Activated CD8-positive, alpha-beta memory T cell treated with anti-CD3 and anti-CD28 coated beads, Interleukin-2, amount 50 U/mL, for 48 hours (primary cell): ENCODE data around the gene ASB16.

Experiments used
- DNase-seq: peaks from one replicate; pipeline ENCODE4 v3.0.0-alpha.2; 2020

The ASB16 gene

DNA sequence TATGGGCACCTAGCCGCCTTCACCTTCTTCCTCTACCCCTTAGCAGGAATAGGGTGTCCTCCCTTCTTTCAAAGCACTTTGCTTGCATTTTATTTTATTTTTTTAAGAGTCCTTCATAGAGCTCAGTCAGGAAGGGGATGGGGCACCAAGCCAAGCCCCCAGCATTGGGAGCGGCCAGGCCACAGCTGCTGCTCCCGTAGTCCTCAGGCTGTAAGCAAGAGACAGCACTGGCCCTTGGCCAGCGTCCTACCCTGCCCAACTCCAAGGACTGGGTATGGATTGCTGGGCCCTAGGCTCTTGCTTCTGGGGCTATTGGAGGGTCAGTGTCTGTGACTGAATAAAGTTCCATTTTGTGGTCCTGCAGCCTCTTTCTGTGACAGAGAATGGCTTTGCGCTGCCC, 20.9 kb downstream of the ASB16 start:
- no peak for DNase-seq

DNA sequence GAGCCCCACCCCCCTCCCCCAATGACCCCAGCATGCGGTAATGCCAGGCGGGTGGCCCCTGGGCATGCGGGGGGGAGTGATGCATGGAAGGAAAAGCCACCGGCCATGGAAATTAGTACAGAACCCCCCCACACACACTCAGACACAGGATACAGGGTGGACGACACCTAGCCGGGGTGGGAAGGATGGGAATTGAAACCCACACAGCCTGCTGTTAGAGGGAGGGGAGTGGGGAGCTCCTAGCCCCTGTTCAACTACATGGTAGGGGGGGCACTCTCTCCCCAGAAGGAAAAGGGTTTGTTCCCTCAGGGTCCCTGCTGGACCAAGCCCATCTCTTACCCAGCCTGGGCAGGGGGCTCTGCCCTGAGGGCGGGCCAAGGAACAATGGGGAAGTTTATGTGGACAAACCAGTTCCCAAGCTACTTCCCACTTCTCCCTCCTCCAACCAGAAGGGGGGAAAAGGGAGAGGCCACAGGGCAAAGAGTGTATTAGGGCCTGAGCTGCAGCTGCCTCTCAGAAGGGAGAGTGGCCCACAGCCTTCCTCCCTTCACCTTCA, 21.5 kb downstream of the ASB16 start:
- DNase-seq: no peak

DNA sequence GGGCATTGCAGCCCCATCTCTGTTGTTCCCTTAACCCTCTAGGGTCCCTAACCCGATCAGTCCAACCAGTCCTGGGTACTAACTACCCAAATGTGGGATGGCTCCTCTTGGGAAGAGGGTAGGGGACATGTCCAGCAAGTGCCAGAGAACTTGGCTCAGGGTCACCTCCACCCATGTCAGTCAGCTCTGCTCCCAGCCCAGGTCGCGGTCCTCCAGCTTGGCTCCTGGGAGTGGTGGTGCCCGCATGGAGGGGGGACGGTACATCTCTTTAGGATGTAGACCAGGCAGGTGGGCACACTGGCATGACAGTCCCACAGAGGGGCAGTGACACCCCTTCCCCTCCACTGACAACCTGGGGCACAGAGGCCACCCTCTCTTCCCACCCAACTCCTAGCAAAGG, 22.2 kb downstream of the ASB16 start:
- no peak for DNase-seq

DNA sequence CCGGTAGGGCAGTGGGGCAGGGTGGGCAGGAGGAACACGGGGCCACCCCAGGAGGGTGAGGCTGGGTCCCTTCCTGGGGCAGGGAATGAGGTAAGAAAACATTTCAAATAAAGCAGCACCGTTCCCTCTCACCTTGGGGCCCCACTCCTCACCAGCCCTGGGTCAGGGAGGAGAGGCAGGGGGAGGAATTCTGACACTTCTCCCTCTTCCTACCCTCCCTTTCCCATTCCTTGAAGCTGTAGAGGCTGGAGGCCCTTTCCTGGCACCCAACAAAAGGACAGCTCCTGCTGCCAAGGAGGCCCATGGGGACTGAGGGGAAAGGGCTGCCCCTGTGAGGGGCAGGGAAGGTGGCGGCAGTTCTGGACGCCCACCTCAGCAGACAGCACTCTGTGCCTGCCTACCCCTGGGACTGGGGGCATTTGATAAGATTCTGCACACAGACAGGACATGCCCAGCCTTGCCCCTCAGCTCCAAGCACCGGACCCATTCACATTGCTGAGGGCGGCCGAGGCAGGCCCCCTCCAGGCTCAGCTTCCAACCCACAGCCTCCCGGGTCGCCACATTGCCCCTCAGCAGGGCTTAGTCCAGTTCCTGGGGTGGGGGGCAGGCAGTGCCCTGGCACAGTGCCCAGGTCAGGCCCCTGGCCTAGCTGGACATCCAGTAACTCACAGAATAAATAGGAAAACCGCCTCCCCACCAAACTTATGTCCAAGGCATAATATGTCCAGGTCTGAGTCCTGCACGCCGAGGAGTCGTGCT, 23.0 kb downstream of the ASB16 start:
- no peak for DNase-seq

DNA sequence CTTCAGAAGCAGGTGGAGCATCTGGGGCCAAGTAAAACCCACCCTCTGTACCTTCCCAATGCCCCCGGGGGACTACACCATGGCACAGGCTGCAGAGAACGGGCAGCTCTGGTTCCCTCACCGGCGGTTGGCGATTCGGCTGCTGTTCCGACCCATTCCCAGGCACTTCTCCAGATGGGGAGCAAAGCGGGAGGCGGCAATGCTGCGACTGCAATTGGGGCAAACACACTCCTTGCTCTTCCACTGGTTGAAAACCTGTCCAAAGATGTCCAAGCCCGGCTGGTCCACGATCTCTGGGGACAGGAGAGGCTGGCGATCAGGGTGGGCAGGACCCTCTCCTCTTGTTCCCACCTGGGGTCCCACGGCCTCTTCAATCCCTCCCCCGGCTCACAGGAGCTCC, 26.6 kb downstream of the ASB16 start:
- no peak for DNase-seq

DNA sequence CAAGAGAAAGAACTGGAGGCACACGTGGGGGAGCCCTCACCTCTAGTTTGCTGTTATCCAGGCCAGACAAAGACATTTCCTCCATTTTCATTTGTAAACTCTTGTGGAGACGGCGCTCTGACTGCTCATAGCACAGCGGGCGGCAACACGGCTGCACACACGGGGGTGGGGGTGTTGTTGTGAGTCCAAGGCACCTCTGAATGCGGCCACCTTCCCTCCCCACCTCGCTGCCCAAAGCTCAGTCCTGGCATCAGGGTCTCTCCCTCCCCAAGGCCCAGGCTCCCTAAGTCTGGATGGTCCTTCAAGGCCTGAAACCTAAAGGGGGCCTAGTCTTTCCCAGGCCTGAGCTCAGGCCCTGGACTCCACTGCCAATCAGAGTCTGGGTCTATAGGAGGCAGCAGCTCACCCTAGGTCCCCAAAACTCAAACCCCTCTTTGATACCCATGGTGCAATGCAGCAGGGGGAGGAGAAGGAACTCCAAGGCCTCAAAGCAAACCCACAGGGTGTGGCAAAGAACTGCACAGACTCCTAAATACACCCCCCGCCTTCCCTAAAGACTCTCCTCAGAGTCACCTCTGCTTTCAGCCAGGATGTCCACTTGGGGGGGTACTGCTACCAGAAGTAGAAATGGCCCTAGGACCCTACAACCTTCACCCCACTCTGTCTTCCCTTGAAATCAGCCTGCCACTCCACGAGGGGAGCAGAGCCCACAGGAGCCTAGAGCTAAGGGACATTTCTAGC, 27.6 kb downstream of the ASB16 start:
- DNase-seq: no peak

DNA sequence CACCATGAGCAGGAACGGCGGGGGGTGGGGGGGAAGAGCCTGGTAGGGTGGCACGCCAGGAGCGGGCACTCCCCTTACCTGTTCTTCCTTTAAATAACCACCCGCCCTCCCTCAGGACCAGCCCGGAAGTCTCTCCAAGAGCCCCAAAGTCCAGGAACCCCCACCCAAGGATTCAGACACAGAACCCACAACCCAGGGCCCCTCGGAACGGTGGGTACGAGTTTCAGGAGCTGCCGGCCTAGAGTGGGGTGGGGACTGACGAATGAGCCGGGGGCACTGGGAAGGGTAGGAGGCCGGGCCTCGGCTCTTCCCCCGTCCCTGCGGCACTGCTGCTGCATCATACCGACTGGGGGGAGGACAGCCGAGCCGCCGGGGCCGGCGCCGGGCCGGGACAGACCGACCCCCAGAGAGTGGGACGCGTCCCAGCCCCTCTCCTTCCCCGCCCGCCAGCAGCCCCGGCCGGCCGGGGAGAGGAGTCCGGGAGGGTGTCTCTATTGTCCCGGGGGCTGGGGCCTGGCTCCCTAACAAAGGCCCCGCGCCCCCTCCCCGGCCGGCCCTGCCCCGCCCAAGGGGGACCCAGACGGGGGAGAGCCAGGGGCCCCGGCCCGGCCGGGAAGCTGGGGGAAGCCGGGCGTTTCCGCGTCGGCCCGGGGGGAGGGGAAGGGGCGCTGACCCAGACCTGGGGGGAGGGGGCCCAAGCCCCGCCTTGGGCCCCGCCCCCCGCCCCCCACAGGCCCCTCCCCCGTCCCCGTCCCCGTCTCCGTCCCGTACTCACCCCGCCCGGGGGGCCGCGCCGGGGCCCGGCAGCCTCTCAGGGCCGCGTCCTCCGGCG, 28.4 kb downstream of the ASB16 start:
- DNase-seq: peak; percentile 75

DNA sequence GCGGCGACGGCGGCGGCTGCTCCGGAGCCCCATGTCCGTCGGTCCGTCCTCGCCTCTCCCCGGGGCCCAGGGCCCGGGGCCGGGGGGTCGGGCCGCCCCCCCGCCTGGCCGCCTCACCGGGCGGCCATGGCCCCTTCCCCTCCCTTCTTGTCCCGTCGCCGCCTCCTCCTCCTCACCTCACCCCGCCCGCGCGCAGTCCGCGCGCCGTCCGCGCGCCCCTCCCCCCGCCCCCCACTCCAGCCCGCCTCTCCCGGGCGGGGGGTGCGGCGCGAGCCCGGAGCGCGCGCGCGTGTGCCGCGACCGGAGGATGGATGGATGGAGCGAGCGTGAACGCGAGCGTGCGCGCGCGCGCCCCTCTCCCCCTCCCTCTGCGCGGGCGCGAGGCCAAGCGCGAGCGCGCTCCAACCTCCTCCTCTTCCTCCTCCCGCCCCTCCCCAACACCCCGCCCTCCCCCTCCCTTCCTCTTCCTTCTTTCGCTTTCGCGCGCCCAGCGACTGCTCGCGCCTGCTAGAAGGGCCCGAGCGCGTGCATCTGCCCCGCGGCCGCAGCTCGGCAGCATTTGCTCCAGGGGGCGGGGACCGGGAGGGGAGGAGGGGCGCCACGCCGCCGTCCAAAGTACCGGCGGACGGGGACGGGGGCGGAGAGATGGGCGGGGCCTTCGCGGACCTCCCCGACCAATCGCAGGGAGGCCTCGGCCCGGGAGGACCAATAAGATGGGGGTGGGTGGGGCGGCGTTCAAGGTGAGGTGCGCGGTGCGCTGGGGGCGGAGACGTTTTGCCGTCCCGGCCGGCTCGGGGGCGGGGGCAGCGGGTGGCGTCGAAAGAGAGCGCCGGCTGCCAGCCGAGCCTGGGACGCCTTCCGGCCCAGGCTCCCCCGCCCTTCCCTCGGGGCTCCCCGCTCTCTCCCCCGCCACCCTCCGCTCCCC, 29.3 kb downstream of the ASB16 start, which contains the start of gene ATXN7L3:
ATXN7L3 (minus strand) TSS at position 332 of the 925 bp plus-strand sequence. CDS start 1,814 bp downstream, outside the sequence.
- DNase-seq: peak; percentile 99

DNA sequence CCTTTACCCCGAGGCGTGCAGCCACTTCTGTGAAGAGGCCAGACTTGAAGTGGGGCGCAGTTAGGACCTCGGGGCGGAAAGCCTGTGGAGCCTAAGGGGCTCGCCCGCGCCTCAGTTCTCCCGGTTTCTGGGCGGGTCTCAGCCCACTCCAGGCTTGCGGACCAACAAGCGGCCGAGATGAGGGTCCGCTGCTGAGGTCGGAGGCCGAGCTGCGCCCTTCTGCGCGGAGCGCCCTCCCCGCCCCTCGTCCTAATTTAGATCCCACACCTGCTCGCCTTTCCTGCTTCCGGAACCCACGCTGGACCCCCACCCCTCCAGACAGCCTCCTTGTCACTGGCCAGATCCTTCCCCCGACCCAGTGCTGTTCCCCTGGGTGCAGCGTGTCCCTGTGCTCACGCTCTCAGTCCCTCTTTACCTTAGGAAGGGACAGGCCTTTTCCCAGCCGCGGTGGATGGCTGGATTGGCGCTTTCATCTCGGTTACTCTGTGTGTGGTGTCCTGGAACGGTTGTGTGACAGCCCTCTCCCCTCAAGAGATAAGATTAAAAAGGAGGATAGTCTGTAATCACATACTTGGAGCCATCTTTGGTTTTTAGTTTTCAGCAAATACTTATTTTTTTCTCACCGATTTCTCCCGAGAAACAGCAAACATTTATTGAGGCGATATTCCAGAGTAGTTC, 30.1 kb downstream of the ASB16 start:
- DNase-seq: no peak

DNA sequence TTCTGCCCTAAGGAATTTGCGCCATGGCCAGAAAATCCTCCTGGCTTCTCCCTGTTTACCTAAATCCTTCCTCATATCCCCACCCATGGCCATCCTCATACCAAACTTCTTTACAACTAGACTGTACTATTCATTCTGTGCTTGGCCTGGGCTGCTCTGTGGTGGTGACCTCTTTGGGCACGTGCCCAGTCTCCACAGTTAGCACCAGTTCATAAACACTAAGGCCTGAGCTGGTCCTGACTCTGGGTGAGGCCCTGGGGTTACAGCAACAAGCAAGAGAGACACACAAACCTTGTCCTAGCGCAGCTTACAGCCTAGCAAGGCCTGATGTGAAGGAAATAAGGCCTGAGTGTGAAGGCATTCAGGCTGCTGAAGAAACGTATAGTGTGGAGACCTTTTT, 32.3 kb downstream of the ASB16 start:
- no peak for DNase-seq

DNA sequence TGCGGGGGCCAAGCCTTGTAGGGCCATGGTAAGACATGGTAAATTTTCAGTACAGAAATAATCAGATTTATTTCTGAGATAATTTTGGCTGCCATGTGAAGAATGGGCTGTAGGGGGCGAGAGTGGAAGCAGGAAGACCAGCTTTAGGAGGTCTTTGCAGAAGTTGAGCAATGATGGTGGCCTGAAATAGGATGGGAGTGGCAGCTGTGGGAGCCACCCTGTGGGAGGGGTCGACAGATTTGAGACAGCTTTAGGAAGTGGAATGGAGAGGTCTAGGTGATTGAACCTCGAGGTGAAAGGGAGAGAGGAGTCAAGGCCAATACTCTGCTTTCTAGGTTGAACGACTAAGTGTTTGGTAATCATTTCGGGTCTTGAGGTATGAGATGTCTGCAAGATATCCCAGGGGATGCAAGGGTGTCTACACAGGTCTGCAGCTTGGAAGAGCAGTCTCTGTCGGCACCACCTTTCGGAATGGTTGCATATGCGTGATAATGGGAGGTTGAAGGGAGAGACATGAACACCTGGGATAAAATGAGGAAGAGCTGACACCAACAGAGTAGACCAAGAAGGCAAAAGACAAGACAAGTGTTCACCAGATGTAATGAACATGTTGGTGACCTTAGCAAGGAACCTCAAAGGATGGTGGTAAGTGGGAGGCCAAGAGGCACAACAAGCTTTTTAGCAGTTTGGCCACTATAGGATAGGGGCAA, 33.4 kb downstream of the ASB16 start:
- DNase-seq: peak; percentile 70

DNA sequence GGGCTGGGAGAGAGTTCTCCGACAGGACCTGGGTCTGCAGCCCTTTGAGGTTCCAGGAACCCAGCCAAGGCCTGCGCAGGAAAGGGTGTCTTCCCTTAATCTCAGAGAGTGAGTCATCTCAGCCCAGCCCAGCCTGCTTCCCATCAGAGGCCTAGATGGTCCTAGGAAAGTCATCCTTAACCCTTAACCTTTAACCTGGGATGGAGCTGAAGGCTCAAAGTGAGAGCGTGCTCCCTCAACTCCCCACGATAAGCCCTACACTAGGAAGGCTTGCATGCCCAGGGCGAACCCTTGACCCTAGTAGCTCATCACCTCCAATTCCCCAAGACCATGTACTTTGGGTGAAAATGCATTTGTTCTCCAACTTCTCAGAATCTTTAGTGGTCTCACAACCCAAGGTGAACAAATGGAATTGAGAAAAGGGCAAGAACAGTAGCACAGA, 34.0 kb downstream of the ASB16 start:
- DNase-seq: no peak

DNA sequence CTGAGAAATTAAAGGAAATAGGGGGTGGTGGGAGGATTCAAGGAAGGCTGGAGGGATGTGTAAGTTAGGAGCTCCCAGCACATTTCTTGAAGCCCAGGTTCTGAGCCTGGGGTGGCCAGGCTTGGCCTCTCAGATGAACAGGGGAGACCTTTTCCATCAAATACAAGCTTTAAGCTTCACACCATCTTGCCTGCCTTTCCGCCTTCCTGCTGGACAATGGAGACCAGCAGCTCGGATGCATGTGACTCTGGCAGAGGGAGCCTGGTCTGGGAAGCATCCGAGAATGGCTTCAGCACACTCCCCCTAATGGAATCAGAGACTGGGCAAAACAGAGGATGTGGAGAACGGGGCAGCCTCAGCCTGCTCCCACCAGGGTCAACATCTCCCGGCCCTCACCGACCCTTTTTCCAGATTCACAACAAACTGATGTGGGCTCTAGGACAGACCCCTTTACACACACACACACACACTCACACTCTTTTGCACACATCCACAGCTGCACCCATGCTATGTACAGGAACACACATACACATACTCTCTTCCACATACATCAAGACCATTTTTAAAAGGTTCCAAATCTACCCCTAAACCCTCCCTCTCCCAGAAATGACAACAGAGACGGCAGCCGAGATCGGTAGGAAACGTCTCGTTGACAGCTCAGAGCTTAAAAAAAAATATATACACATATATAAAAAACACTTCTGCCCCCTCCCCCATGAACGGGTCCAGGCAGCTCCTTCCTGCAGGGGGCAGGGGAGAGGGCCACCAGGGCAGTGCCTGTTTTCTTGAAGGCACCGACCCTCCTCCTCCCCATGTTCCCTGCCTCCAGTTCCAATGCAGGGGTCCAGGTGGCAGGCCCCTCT, 35.7 kb downstream of the ASB16 start:
- DNase-seq: no peak

DNA sequence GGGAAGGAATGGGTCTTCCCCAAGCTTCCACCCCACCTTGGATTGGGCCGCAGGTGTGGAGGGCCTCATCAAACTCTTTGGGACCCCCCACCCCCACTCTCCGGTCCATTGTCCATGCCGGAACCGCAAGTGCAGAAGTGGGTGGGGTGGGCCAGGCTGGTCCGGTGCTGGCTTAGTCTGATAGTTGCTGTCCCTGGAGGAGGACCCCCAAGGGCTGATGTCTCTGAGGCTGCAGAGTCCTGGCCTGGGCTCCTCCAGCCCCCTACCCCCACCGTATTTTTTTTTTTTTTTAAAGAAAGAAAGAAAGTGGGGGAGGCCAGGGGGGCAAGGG, 36.3 kb downstream of the ASB16 start:
- no peak for DNase-seq

DNA sequence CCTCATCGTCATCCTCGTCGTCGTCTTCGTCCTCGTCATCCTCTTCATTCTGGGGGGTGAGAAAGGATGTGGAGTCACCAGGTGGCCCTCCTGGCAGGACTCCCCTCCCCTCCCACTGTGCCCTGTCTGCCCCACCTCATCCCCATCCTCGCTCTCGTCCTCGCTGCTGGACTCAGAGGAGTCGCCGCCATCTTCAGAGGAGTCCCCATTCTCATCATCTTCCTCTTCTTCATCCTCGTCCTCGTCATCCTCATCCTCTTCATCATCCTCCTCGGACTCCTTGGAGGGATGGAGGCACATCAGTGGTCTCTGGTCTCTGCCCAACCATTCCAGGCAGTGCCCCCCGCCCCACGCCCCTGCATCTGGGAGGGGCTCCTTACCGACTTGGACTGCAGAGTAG, 36.8 kb downstream of the ASB16 start:
- DNase-seq: no peak

DNA sequence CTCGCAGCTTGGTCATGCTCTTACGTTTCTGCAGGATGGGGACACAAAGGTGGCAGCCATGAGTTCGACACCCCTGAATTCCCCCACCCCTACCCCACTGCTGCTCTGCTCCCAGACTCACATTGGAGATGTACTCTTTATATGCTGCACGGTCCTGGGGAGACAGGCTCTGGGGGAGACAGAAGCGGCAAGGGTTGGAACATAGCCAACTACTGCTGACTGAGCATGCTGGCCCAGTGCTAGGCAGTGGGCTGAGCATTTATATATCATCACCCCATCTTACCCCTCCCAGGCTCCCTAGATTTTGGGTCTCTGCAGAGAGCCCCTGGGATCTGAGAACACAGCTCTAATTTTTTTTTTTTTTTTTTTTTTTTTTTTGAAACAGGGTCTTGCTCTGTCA, 37.2 kb downstream of the ASB16 start:
- no peak for DNase-seq

DNA sequence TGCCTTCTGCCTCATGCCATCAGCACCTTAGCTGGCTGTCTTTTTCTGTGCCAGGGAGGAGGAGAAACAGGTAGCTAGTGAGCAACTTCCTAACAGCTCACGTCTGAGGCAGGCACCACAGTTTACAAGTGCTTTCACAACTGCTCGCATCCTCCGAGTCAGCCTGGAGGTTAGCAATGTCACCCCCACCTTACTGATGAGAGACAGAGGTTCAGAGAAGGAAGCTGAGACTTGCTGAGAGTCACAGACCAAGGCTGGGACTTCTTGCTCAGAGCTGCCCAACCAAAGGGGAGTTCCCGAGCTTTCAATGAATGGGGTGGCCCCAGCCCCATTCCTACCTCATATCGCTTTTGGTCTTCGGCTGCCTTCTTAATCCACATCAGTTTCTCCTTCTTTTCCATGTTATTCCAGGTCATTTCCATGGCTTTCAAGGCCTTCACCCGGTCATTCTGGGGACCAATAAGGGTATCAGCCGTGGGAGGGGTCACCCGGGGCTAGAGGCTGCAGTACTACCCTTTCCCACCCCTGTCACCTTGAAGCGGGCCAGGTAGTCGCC, 39.4 kb downstream of the ASB16 start:
- peak; percentile 73 for DNase-seq

DNA sequence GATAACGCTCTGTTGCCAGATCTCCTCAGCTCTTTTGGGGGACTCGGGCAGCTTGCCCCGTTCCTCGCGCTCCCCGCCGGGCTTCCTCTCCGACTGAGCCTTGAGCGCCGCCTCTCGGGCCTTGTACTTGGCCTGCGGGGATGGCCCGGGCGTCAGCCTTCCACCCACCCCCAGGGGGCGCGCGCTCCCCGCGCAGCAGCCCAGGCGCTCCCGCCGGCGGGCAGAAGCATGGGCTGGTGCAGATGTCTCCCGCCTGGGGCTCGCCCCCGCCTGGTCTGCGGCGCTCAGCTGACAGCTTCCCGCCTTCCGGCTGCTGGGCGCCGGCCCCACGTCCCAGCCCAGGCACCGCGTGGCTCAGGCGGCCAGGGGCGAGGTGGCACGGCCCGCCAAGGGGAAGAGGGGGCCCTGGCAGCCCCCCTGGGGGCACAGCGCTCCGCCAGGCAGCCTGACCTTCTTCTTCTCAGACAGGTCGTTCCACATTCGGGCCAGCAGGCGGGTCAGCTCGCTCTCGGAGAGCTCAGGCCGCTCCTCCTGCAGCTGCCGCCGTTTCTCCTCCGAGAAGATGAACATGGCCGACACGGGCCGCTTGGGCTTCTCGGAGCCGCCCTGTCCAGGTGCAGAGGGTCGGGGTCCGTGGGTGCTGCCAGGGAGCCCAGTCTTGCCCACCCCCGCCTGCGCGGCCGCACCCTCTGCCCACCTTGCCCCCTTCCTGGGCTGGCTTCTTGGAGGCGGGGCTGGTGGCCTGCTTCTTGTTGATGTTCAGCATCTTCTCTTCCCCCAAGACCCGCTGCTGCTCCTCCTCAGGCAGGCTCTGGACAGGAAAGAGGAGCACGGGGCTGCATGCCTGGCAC, 40.1 kb downstream of the ASB16 start:
- peak; percentile 98 for DNase-seq
